Neutrophil (primary cell): ENCODE measurements around the gene MARCHF10.

Source experiments
- H3K27ac ChIP-seq: fragments of 200-600 bp; sonication (generic); 2 replicates; pipeline ENCODE4 v1.5.1; 2016; ENCODE audit warnings: mild to moderate bottlenecking, moderate library complexity
- H3K27me3 ChIP-seq: fragments of 200-600 bp; sonication (generic); 2 replicates; pipeline ENCODE4 v1.6.0; 2016; ENCODE audit warnings: mild to moderate bottlenecking
- H3K36me3 ChIP-seq: fragments of 200-600 bp; sonication (generic); 2 replicates; pipeline ENCODE4 v1.5.1; 2017
- H3K4me1 ChIP-seq, 2 experiments: fragments of 200-600 bp in 1 of 2; sonication (generic) in 1 of 2; 1 replicate in 1 of 2; 2 replicates in 1 of 2; pipeline versions ENCODE4 v1.5.1 to v1.6.1; 2013 to 2016; ENCODE audit warnings: low read depth in 1 of 2, low read length in 1 of 2, mild to moderate bottlenecking in 1 of 2, moderate library complexity in 1 of 2; ENCODE audit not compliant: control insufficient read depth in 1 of 2, insufficient read depth in 1 of 2
- H3K4me3 ChIP-seq, 2 experiments: fragments of 200-600 bp in 1 of 2; sonication (generic) in 1 of 2; 1 replicate in 1 of 2; 2 replicates in 1 of 2; pipeline ENCODE4 v1.5.1; 2013 to 2016; ENCODE audit warnings: low read depth in 1 of 2, low read length in 1 of 2, mild to moderate bottlenecking in 1 of 2, moderate library complexity in 1 of 2
- H3K9me3 ChIP-seq: fragments of 200-600 bp; sonication (generic); 2 replicates; pipeline ENCODE4 v1.5.1; 2016
- TF ChIP-seq, protein P1 (sequence below): fragments of 200-600 bp; sonication (generic); IDR thresholded peaks from 2 replicates; pipeline ENCODE4 v1.5.1; 2016; ENCODE audit warnings: antibody characterized with exemption

Gene MARCHF10

DNA sequence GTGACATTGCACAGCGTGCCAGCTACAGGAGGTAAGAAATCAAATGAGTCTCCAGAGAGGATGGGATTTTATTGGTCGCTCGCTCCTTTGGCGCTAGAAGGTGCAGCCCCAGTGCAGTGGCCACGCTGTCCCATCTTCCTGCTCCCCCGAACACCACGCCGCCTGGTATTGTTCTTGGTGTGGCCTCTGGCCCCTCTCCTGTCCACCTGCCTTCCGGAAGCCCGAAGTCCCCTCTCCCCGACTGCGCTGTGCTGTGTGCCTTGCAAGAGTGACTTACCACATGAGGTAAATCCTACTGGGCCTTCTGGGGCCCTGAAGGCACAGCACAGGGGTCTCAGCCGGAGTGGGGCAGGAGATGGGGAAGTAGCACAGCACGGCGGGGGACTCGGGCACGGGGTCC, 58.2 kb downstream of the MARCHF10 start:
- Histone ChIP-seq H3K27ac (no peak overlapping the region), H3K4me1 (no peaks in the 10 kb centered on the region), H3K27me3 (no peaks in the 10 kb centered on the region), H3K9me3 (no peaks in the 10 kb centered on the region), H3K4me3 (no peak overlapping the region), H3K36me3 (no peaks in the 10 kb centered on the region)
- TF ChIP-seq, protein P1, sequence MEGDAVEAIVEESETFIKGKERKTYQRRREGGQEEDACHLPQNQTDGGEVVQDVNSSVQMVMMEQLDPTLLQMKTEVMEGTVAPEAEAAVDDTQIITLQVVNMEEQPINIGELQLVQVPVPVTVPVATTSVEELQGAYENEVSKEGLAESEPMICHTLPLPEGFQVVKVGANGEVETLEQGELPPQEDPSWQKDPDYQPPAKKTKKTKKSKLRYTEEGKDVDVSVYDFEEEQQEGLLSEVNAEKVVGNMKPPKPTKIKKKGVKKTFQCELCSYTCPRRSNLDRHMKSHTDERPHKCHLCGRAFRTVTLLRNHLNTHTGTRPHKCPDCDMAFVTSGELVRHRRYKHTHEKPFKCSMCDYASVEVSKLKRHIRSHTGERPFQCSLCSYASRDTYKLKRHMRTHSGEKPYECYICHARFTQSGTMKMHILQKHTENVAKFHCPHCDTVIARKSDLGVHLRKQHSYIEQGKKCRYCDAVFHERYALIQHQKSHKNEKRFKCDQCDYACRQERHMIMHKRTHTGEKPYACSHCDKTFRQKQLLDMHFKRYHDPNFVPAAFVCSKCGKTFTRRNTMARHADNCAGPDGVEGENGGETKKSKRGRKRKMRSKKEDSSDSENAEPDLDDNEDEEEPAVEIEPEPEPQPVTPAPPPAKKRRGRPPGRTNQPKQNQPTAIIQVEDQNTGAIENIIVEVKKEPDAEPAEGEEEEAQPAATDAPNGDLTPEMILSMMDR: no peak

DNA sequence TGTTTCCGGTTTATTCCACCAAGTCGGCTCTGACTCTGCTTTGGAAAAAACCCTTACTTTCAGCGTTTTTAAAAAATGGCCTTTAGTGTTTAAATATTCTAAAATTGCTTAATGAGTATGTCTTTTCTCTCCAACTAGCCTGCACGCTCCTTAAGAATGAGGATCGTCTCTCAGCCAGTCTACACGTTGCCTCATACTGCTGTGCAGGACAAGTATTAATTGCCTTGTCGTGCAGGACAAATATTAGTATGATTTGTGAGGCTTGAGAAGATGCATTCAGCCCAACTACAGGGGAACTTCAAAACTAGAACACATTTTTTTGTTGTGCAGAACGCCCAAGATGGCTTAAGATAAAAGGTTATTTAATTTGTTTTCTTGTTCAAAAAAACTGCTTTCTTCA, 61.2 kb downstream of the MARCHF10 start:
- Histone ChIP-seq H3K27me3 (peaks cover 7% of the 10 kb centered on the region), H3K27ac (no peak overlapping the region), H3K36me3 (no peaks in the 10 kb centered on the region), H3K4me3 (no peak overlapping the region), H3K9me3 (no peaks in the 10 kb centered on the region), H3K4me1 (no peaks in the 10 kb centered on the region)
- TF ChIP-seq, protein P1: no peak

DNA sequence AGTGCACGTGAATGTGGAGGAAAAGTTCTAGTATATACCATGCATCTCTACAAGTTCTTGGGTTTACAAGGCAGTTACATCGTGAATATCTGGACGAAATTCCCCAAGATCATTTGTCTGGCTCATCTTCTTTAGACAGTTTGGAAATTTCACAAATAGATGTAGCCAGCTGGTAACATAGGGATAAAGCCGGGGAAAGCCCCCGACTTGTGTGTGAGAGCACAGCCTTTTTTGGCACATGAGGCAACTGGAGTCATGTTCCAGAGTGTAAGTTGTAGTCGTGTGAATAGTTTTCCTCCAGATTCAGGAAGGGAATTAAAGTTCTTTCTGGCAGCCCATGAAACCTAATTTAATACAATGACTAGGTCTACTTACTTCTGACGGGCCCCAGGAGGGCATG, 62.3 kb downstream of the MARCHF10 start:
- no peak overlapping the region for H3K27ac ChIP-seq
- H3K36me3 ChIP-seq: no peaks in the 10 kb centered on the region
- no peaks in the 10 kb centered on the region for H3K9me3 ChIP-seq
- no peaks in the 10 kb centered on the region for H3K4me1 ChIP-seq
- TF ChIP-seq, protein P1: no peak
- peaks cover 7% of the 10 kb centered on the region for H3K27me3 ChIP-seq
- H3K4me3 ChIP-seq: no peak overlapping the region

DNA sequence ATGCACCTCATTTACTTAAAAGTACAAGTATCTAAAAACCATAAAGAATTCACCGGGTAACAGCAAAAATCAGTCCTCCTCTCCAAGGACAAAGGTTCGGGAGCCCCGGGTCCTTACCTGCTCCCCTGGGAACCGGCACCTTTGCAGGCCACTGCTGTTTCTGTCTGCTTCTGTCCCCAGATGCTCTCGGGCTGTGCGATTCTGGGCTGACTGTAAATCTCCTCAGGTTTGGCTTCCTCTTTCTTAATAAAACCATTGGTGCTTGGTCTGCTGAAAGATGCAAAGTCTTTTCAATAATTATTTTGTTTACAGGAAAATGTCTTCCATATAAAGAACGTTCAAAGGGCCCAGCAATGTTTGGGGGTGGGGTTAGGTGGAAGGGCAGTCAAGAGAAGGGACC, 63.9 kb downstream of the MARCHF10 start:
- no peak overlapping the region for H3K27ac ChIP-seq
- TF ChIP-seq, protein P1: no peak
- H3K9me3 ChIP-seq: no peaks in the 10 kb centered on the region
- H3K36me3 ChIP-seq: no peaks in the 10 kb centered on the region
- no peaks in the 10 kb centered on the region for H3K4me1 ChIP-seq
- peaks cover 7% of the 10 kb centered on the region for H3K27me3 ChIP-seq
- no peak overlapping the region for H3K4me3 ChIP-seq

DNA sequence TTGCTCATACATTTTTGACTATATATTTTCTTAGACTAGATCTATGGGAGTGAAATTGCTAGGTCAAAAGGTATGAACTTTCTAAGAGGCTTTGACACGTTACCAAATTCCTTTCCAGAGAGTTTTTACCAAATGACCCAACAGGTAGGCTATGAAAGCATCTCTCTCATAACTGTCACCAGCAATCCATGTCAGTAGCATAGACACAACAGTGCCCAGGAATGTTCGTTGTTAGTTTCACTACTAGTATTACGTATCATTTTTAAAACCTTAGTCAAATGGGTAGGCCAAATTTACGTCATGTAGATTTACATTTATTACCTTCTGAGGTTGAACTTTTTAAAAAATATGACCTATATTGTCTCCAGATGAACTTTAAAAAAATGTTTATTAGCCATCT, 66.8 kb downstream of the MARCHF10 start:
- H3K4me1 ChIP-seq: no peaks in the 10 kb centered on the region
- no peaks in the 10 kb centered on the region for H3K36me3 ChIP-seq
- H3K27ac ChIP-seq: no peak overlapping the region
- no peaks in the 10 kb centered on the region for H3K9me3 ChIP-seq
- H3K27me3 ChIP-seq: peaks cover 7% of the 10 kb centered on the region
- no peak overlapping the region for H3K4me3 ChIP-seq
- TF ChIP-seq, protein P1: no peak
